Panc1 (cell line): ENCODE data around the gene ALOX12. TPM values are rescaled to one million over a fixed set of nuclear protein-coding genes. Genes with fewer than 3 reads are reported as not detected.

Source experiments
- ATAC-seq: fragments of 200-7000 bp; cut with Tn5 transposase; 2 replicates; pipeline ENCODE4 v1.9.1; 2020; ENCODE audit warnings: mild to moderate bottlenecking, moderate library complexity
- BruUV-seq: library from RNA; stranded (reverse); fragments of 400-500 nt; replicated peaks from 2 replicates; lab custom pipeline; 2021; lab: Mats Ljungman, UMichigan
- CTCF ChIA-PET: fragments of 300-600 bp; sonication (Branson Sonifier 250); formaldehyde crosslinking; loops from one replicate; lab custom pipeline; 2022; ENCODE audit warnings: antibody characterized with exemption; lab: Charles Lee
- POLR2A ChIA-PET: fragments of 300-600 bp; sonication (Branson Sonifier 250); formaldehyde crosslinking; loops from one replicate; lab custom pipeline; 2022; ENCODE audit warnings: antibody characterized with exemption; lab: Charles Lee
- DNase-seq: peaks from one replicate; pipeline ENCODE4 v3.0.0-alpha.2; 2010; ENCODE audit warnings: low read depth, low spot score
- H3K27ac ChIP-seq: 2 replicates; pipeline ENCODE4 v1.5.1; 2011; ENCODE audit warnings: mild to moderate bottlenecking, low read length, inconsistent platforms
- H3K27me3 ChIP-seq: fragments of 200-500 bp; sonication (Bioruptor generic); 2 replicates; pipeline ENCODE4 v1.6.0; 2014; ENCODE audit warnings: low read length, inconsistent platforms; ENCODE audit not compliant: control insufficient read depth, insufficient read depth
- H3K36me3 ChIP-seq: fragments of 200-500 bp; sonication (Bioruptor generic); 2 replicates; pipeline ENCODE4 v1.5.1; 2014; ENCODE audit warnings: inconsistent platforms, mild to moderate bottlenecking, low read length, moderate library complexity; ENCODE audit not compliant: control insufficient read depth, insufficient read depth
- H3K4me1 ChIP-seq: 2 replicates; pipeline ENCODE4 v1.5.1; 2011; ENCODE audit warnings: inconsistent platforms, mild to moderate bottlenecking, low read length, moderate library complexity; ENCODE audit not compliant: control insufficient read depth, insufficient read depth
- H3K4me3 ChIP-seq, 2 experiments: 2 replicates each; pipeline ENCODE4 v1.5.1; 2011 to 2012; ENCODE audit warnings: low read depth in 2 of 2, low read length in 2 of 2, mild to moderate bottlenecking in 2 of 2, inconsistent platforms in 1 of 2, moderate library complexity in 1 of 2
- H3K9me3 ChIP-seq: fragments of 200-500 bp; sonication (Bioruptor generic); 2 replicates; pipeline ENCODE4 v1.5.1; 2014; ENCODE audit warnings: low read depth, mild to moderate bottlenecking, inconsistent platforms, low read length, moderate library complexity; ENCODE audit not compliant: control insufficient read depth, insufficient read depth
- POLR2AphosphoS5 ChIP-seq: IDR thresholded peaks from 2 replicates; pipeline ENCODE4 v1.6.1; 2012; ENCODE audit warnings: mild to moderate bottlenecking, low read depth, low read length, moderate library complexity
- SIN3A ChIP-seq: IDR thresholded peaks from 2 replicates; pipeline ENCODE4 v1.6.1; 2012; ENCODE audit warnings: low read depth, mild to moderate bottlenecking, low read length, moderate library complexity, borderline replicate concordance; ENCODE audit not compliant: insufficient read depth
- in situ Hi-C: cut with HindIII; loops from 2 replicates; pipeline ENCODE4 v1.10.0; 2016; ENCODE audit warnings: low sequenced_read_pairs, low pct_unique_long_range_greater_than_20kb
- intact Hi-C: fragments of 100-400 bp; cut with micrococcal nuclease; formaldehyde crosslinking; loops from one replicate; pipeline ENCODE4 v1.10.0; 2022; ENCODE audit not compliant: unreplicated experiment
- total RNA-seq: library from RNA; stranded (reverse); gene quantifications from one replicate; pipeline ENCODE4 v1.2.1, GENCODE V29; 2021; ENCODE audit not compliant: unreplicated experiment
- TF ChIP-seq, protein P1 (sequence below), 2 experiments: IDR thresholded peaks; 2 replicates each; pipeline ENCODE4 v1.6.1; 2011 to 2012; ENCODE audit warnings: low read depth in 2 of 2, control low read depth in 1 of 2, low read length in 1 of 2, mild to moderate bottlenecking in 1 of 2, moderate library complexity in 1 of 2; ENCODE audit not compliant: insufficient read depth in 1 of 2
- TF ChIP-seq, protein P2 (sequence below): fragments of 450-650 bp; IDR thresholded peaks from 2 replicates; pipeline ENCODE4 v1.5.1; 2017; ENCODE audit warnings: mild to moderate bottlenecking

The ALOX12 gene
- total RNA-seq, 1 experiment from 2014 or later: not detected

DNA sequence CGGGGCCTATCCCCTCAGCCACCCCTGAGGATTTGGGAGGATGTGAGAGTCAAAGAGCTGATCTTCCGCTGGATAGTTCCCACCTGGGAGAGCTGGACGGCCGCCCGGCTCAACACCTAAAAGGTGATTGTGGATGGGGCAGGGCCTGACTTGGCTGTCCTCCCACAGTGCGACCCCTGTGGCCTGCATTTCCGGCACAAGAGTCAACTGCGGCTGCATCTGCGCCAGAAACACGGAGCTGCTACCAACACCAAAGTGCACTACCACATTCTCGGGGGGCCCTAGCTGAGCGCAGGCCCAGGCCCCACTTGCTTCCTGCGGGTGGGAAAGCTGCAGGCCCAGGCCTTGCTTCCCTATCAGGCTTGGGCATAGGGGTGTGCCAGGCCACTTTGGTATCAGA, 31.5 kb downstream of the ALOX12 start:
- no peak overlapping the region for H3K27ac ChIP-seq
- H3K9me3 ChIP-seq: no peaks in the 10 kb centered on the region
- no peak overlapping the region for H3K4me3 ChIP-seq
- in situ Hi-C loops (no loop called here), intact Hi-C loops (no loop called here)
- TF ChIP-seq, protein P1, sequence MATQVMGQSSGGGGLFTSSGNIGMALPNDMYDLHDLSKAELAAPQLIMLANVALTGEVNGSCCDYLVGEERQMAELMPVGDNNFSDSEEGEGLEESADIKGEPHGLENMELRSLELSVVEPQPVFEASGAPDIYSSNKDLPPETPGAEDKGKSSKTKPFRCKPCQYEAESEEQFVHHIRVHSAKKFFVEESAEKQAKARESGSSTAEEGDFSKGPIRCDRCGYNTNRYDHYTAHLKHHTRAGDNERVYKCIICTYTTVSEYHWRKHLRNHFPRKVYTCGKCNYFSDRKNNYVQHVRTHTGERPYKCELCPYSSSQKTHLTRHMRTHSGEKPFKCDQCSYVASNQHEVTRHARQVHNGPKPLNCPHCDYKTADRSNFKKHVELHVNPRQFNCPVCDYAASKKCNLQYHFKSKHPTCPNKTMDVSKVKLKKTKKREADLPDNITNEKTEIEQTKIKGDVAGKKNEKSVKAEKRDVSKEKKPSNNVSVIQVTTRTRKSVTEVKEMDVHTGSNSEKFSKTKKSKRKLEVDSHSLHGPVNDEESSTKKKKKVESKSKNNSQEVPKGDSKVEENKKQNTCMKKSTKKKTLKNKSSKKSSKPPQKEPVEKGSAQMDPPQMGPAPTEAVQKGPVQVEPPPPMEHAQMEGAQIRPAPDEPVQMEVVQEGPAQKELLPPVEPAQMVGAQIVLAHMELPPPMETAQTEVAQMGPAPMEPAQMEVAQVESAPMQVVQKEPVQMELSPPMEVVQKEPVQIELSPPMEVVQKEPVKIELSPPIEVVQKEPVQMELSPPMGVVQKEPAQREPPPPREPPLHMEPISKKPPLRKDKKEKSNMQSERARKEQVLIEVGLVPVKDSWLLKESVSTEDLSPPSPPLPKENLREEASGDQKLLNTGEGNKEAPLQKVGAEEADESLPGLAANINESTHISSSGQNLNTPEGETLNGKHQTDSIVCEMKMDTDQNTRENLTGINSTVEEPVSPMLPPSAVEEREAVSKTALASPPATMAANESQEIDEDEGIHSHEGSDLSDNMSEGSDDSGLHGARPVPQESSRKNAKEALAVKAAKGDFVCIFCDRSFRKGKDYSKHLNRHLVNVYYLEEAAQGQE (IDR thresholded peaks at IDR 0.05; ENCODE audit: insufficient read depth in 1 of 2, low read depth in 2 of 2, low read length in 1 of 2): no peak
- no TSS peak for BruUV-seq
- ATAC-seq (no peak), DNase-seq (no peak)
- H3K36me3 ChIP-seq: no peaks in the 10 kb centered on the region
- ChIA-PET CTCF (no interaction called here), POLR2A (no interaction called here)
- no peaks in the 10 kb centered on the region for H3K27me3 ChIP-seq
- H3K4me1 ChIP-seq: no peaks in the 10 kb centered on the region

DNA sequence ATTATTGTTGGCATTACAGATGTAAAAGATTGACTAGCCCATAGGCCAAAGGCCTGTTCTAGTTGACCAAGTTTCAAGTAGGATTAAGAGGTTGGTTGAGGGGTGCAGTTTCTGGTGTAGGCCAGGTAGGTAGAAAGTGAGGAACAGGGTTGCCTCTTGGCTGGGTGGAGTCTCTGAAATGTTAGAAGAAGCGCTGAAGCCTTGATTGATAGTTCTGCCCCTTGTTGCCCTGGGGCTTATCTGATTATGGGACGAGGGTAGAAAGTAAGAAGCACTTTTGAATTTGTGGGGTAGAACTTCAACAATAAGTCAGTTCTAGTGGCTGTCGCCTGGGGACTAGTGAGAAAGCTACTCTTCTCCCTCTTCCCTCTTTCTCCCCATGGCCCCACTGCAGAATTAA, 33.2 kb downstream of the ALOX12 start:
- Histone ChIP-seq H3K27ac (no peak overlapping the region), H3K4me1 (no peaks in the 10 kb centered on the region), H3K4me3 (no peak overlapping the region), H3K27me3 (no peaks in the 10 kb centered on the region), H3K36me3 (no peaks in the 10 kb centered on the region), H3K9me3 (no peaks in the 10 kb centered on the region)
- ChIA-PET CTCF (no interaction called here), POLR2A (no interaction called here)
- TF ChIP-seq SIN3A: no peak
- TF ChIP-seq, protein P2, sequence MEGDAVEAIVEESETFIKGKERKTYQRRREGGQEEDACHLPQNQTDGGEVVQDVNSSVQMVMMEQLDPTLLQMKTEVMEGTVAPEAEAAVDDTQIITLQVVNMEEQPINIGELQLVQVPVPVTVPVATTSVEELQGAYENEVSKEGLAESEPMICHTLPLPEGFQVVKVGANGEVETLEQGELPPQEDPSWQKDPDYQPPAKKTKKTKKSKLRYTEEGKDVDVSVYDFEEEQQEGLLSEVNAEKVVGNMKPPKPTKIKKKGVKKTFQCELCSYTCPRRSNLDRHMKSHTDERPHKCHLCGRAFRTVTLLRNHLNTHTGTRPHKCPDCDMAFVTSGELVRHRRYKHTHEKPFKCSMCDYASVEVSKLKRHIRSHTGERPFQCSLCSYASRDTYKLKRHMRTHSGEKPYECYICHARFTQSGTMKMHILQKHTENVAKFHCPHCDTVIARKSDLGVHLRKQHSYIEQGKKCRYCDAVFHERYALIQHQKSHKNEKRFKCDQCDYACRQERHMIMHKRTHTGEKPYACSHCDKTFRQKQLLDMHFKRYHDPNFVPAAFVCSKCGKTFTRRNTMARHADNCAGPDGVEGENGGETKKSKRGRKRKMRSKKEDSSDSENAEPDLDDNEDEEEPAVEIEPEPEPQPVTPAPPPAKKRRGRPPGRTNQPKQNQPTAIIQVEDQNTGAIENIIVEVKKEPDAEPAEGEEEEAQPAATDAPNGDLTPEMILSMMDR: no peak
- TF ChIP-seq POLR2AphosphoS5: no peak
- in situ Hi-C loops: no loop called here
- intact Hi-C loops: no loop called here
- no TSS peak for BruUV-seq
- ATAC-seq: no peak
- DNase-seq: no peak

DNA sequence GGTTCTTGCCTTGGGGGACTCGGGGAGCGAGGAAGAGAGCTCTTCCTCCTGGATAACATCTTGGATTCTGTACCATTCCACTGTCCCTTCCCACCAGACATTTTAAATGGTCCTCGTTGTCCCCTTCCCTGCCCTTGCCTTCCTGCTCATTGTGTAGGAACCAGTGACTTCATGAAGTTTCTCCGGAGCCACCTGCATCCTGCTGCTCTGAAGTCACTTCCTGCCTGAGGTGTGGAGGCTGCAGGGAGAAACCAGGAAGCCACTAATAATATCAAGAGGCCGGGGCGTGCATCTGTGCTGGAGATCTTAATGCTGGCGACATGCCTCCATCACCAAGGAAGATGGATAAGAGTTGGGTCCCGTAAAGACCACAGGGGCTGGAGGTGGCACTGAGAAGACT, 33.8 kb downstream of the ALOX12 start:
- Histone ChIP-seq H3K4me1 (no peaks in the 10 kb centered on the region; the same call in 1 of the 2 replicates), H3K27ac (no peak overlapping the region), H3K4me3 (no peak overlapping the region), H3K27me3 (no peaks in the 10 kb centered on the region), H3K9me3 (no peaks in the 10 kb centered on the region), H3K36me3 (no peaks in the 10 kb centered on the region)
- no TSS peak for BruUV-seq
- ChIA-PET POLR2A (no interaction called here), CTCF (no interaction called here)
- intact Hi-C loops (no loop called here), in situ Hi-C loops (no loop called here)
- no peak for ATAC-seq
- no peak for DNase-seq
- no peak for TF ChIP-seq SIN3A
- TF ChIP-seq, protein P1 (IDR thresholded peaks at IDR 0.05; ENCODE audit: insufficient read depth in 1 of 2, low read depth in 2 of 2, low read length in 1 of 2): no peak
- no peak for TF ChIP-seq POLR2AphosphoS5
